K562 (cell line): ENCODE data around the gene PTPRT. TPM values are rescaled to one million over a fixed set of nuclear protein-coding genes. Genes with fewer than 3 reads are reported as not detected.
A peak's percentile ranks its signal among the peaks of the same experiment; 100 is the strongest.

Experiments used
- ATAC-seq: fragments of 200-7000 bp; cut with Tn5 transposase; 3 replicates; pipeline ENCODE4 v1.9.1; 2020; ENCODE audit warnings: moderate library complexity
- BruUV-seq: library from RNA; stranded (reverse); fragments of 400-500 nt; replicated peaks from 2 replicates; lab custom pipeline; 2021; lab: Mats Ljungman, UMichigan
- CTCF ChIA-PET: fragments of 300-600 bp; formaldehyde crosslinking; extraction: SDS; loops from one replicate; lab custom pipeline; 2021; ENCODE audit warnings: low intra/inter-chr PET ratio; lab: Yijun Ruan, JAX
- POLR2A ChIA-PET: fragments of 300-600, 350-650 bp; sonication (Branson Sonifier 250); formaldehyde crosslinking; extraction: SDS; loops from one replicate; lab custom pipeline; 2021; ENCODE audit warnings: antibody characterized with exemption, inconsistent platforms; lab: Yijun Ruan, JAX
- DNase-seq, 4 experiments: peaks; one replicate each; pipeline versions ENCODE4 v3.0.0 to v3.0.0-alpha.2; 2011 to 2018; ENCODE audit warnings: low spot score in 3 of 4, mixed read lengths in 3 of 4; ENCODE audit errors: extremely low read depth in 1 of 4
- FAIRE-seq: peaks from 2 replicates; lab custom pipeline; 2011; peaks lifted over from hg19 to GRCh38; lab: Jason Lieb, UNC
- H2AFZ ChIP-seq: 2 replicates; pipeline ENCODE4 v1.6.0; 2011; ENCODE audit warnings: low read depth, low read length, control low read depth, inconsistent platforms
- H3K27ac ChIP-seq: fragments of 200-600 bp; 3 replicates; pipeline ENCODE4 v1.8.0; 2011; ENCODE audit warnings: low read depth, mild to moderate bottlenecking, control low read depth, inconsistent platforms, low read length, moderate library complexity, mixed read lengths; ENCODE audit errors: extremely low read depth
- H3K27me3 ChIP-seq, 2 experiments: fragments of 300-600 bp in 1 of 2; 2 replicates in 1 of 2; 3 replicates in 1 of 2; pipeline versions ENCODE4 v1.6.0 to v1.8.0; 2011; ENCODE audit warnings: inconsistent platforms in 2 of 2, low read length in 2 of 2, mild to moderate bottlenecking in 1 of 2, mixed read lengths in 1 of 2, moderate library complexity in 1 of 2; ENCODE audit not compliant: control insufficient read depth in 2 of 2, insufficient read depth in 2 of 2
- H3K36me3 ChIP-seq: fragments of 300-600 bp; 3 replicates; pipeline ENCODE4 v1.8.0; 2011; ENCODE audit warnings: mild to moderate bottlenecking, low read length, inconsistent platforms; ENCODE audit not compliant: control insufficient read depth, insufficient read depth
- H3K4me1 ChIP-seq, 2 experiments: fragments of 200-600 bp in 1 of 2; replicated peaks in 1 of 2; 2 replicates in 1 of 2; 3 replicates in 1 of 2; pipeline versions ENCODE4 v1.5.1 to v1.8.0; 2011; ENCODE audit warnings: inconsistent platforms in 2 of 2, low read length in 2 of 2, mild to moderate bottlenecking in 1 of 2, mixed read lengths in 1 of 2, moderate library complexity in 1 of 2; ENCODE audit not compliant: control insufficient read depth in 2 of 2, insufficient read depth in 2 of 2
- H3K4me2 ChIP-seq: 2 replicates; pipeline ENCODE4 v1.6.1; 2011; ENCODE audit warnings: low read length, control low read depth, inconsistent platforms, mixed read lengths; ENCODE audit not compliant: insufficient read depth
- H3K4me3 ChIP-seq: fragments of 200-600 bp; sonication (generic), shearing (Covaris generic); 2 replicates; pipeline ENCODE4 v1.5.1; 2016; ENCODE audit warnings: control low read depth, inconsistent platforms
- H3K79me2 ChIP-seq: fragments of 200-600 bp; 3 replicates; pipeline ENCODE4 v1.8.0; 2011; ENCODE audit warnings: low read length, inconsistent platforms; ENCODE audit not compliant: control insufficient read depth, insufficient read depth
- H3K9ac ChIP-seq, 2 experiments: 2 replicates each; pipeline versions ENCODE4 v1.6.0 to v1.6.1; 2011; ENCODE audit warnings: low read depth in 2 of 2, low read length in 2 of 2, control low read depth in 1 of 2, inconsistent platforms in 1 of 2, mild to moderate bottlenecking in 1 of 2, mixed read lengths in 1 of 2; ENCODE audit not compliant: insufficient read depth in 1 of 2
- H3K9me1 ChIP-seq: one replicate; pipeline ENCODE4 v1.6.0; 2011; ENCODE audit warnings: inconsistent platforms, mild to moderate bottlenecking, low read length, moderate library complexity; ENCODE audit not compliant: control insufficient read depth, insufficient read depth
- H3K9me3 ChIP-seq: replicated peaks from 2 replicates; pipeline ENCODE4 v1.5.1; 2011; ENCODE audit warnings: low read depth, low read length, inconsistent platforms; ENCODE audit not compliant: control insufficient read depth, insufficient read depth
- H4K20me1 ChIP-seq: replicated peaks from 2 replicates; pipeline ENCODE4 v1.6.1; 2011; ENCODE audit warnings: low read length, inconsistent platforms, mixed read lengths; ENCODE audit not compliant: control insufficient read depth, insufficient read depth
- ZBTB40 ChIP-seq, 2 experiments: fragments of 450-650 bp in 1 of 2; sonication (generic) in 1 of 2; formaldehyde crosslinking in 1 of 2; IDR thresholded peaks; 2 replicates each; pipeline versions ENCODE4 v1.7.1 to v1.9.0; 2016 to 2022; ENCODE audit warnings: inconsistent platforms in 1 of 2, mild to moderate bottlenecking in 1 of 2, missing genetic modification reagents in 1 of 2
- ZNF121 ChIP-seq: sonication (generic); formaldehyde crosslinking; conservative IDR thresholded peaks from 2 replicates; pipeline ENCODE4 v1.8.0; 2022; ENCODE audit warnings: missing genetic modification reagents
- WGBS: fragments of 100-300 bp; shearing (Covaris generic); methylation state at CpG from one replicate; pipeline ENCODE4 v1.1.6; 2016; ENCODE audit warnings: low coverage, mixed read lengths; ENCODE audit not compliant: insufficient coverage; ENCODE audit errors: missing lambda C conversion rate; 5-methylcytosine and 5-hydroxymethylcytosine counted together
- in situ Hi-C: fragments of 300-500 bp; cut with MboI; formaldehyde crosslinking; loops from 4 replicates; pipeline ENCODE4 v1.15.0; 2018; ENCODE audit warnings: inconsistent platforms, mixed read lengths
- intact Hi-C: fragments of 100-400 bp; cut with micrococcal nuclease; formaldehyde crosslinking; loops from 2 replicates; pipeline ENCODE4 v1.14.2; 2022
- polyA plus RNA-seq, 8 experiments: library from polyadenylated mRNA; depleted of rRNA in 4 of 8; stranded (reverse) in 5 of 8; unstranded in 3 of 8; fragments of >200 nt; fragmentation: Nextera tagmentation in 2 of 8; fragmentation: Illumina TruSeq in 1 of 8; extraction: Ambion mirVana in 2 of 8; extraction: Trizol in 1 of 8; gene quantifications; 2 replicates each; pipeline versions ENCODE4 v1.2.1 to v1.2.3, GENCODE V29; 2011 to 2014; ENCODE audit warnings: inconsistent platforms in 1 of 8, missing spikeins in 1 of 8
- total RNA-seq, 7 experiments: library from RNA; depleted of rRNA in 6 of 7; stranded (reverse); fragments of >200 nt in 6 of 7; fragmentation: Illumina TruSeq in 2 of 7; extraction: Trizol in 2 of 7; gene quantifications; 2 replicates each; pipeline versions ENCODE4 v1.2.1 to v1.2.3, GENCODE V29; 2011 to 2021; ENCODE audit warnings: low replicate concordance in 1 of 7

The PTPRT gene
- total and polyA plus RNA-seq, 9 of the 15 experiments (the other 6 are each of a cell fraction or from before 2014, with no cell fraction given), result not detected

- ChIA-PET POLR2A (interaction anchor here (0.6 kb wide), 1 partner anchor 26 kb away, joined by 3 read pairs; no protein-coding TSS in a partner anchor), CTCF (no interaction called here)
- Histone ChIP-seq H3K4me3 (no peak overlapping the region), H3K36me3 (no peaks in the 10 kb centered on the region), H3K27ac (no peak overlapping the region), H3K27me3 (peaks cover 0 to 19% of the 10 kb centered on the region in 2 experiments; a peak in 3 of 5 replicates), H2AFZ (no peak overlapping the region), H3K4me2 (no peak overlapping the region), H4K20me1 (no peaks in the 10 kb centered on the region), H3K79me2 (no peaks in the 10 kb centered on the region), H3K4me1 (0 out of 5 replicates have a peak, but pooled peaks cover 0 to 3% of the 10 kb centered on the region in 2 experiments), H3K9me3 (no peaks in the 10 kb centered on the region), H3K9me1 (no peaks in the 10 kb centered on the region), H3K9ac (no peak overlapping the region)
- ATAC-seq (no peak), DNase-seq (no peak), FAIRE-seq (no peak)
- in situ Hi-C loops, result no loop called here
- no TSS peak for BruUV-seq
- WGBS, result 7% methylated on average over 1 of the region's 1 CpG
- TF ChIP-seq ZNF121, result no peak
- TF ChIP-seq ZBTB40 (IDR thresholded peaks at IDR 0.05), result peak; percentile 79
- no peak for TF ChIP-seq ZBTB40 (CRISPR knock-in tag; IDR thresholded peaks at IDR 0.05)
- intact Hi-C loops, result no loop called here
These were observed 52.5 kb downstream of the PTPRT start for GRCh38 chr20:43137160-43137559.
